Astrocyte (in vitro differentiated cells and primary cell): ENCODE data around the gene OSBPL6. TPM values are rescaled to one million over a fixed set of nuclear protein-coding genes. Genes with fewer than 3 reads are reported as not detected.

Experiments used
- DNase-seq: peaks from one replicate; pipeline ENCODE4 v3.0.0-alpha.2; 2010; ENCODE audit warnings: low read depth
- FAIRE-seq: peaks from 2 replicates; lab custom pipeline; 2011; peaks lifted over from hg19 to GRCh38; lab: Jason Lieb, UNC
- H2AFZ ChIP-seq: 2 replicates; pipeline ENCODE4 v1.6.0; 2012; ENCODE audit warnings: low read depth, low read length, inconsistent platforms
- H3K27ac ChIP-seq: 2 replicates; pipeline ENCODE4 v1.5.1; 2011; ENCODE audit warnings: low read depth, low read length, inconsistent platforms
- H3K27me3 ChIP-seq: 2 replicates; pipeline ENCODE4 v1.6.0; 2011; ENCODE audit warnings: low read length, inconsistent platforms; ENCODE audit not compliant: insufficient read depth
- H3K36me3 ChIP-seq: 2 replicates; pipeline ENCODE4 v1.5.1; 2011; ENCODE audit warnings: low read length, inconsistent platforms; ENCODE audit not compliant: insufficient read depth
- H3K4me1 ChIP-seq: 2 replicates; pipeline ENCODE4 v1.5.1; 2011; ENCODE audit warnings: low read length, inconsistent platforms; ENCODE audit not compliant: insufficient read depth
- H3K4me2 ChIP-seq: 2 replicates; pipeline ENCODE4 v1.6.0; 2012; ENCODE audit warnings: low read length, inconsistent platforms
- H3K4me3 ChIP-seq: 2 replicates; pipeline ENCODE4 v1.5.1; 2011; ENCODE audit warnings: low read depth, mild to moderate bottlenecking, low read length, inconsistent platforms; ENCODE audit not compliant: insufficient read depth
- H3K79me2 ChIP-seq: 2 replicates; pipeline ENCODE4 v1.6.0; 2012; ENCODE audit warnings: mild to moderate bottlenecking, low read length, inconsistent platforms; ENCODE audit not compliant: insufficient read depth
- H3K9ac ChIP-seq: 2 replicates; pipeline ENCODE4 v1.6.0; 2012; ENCODE audit warnings: mild to moderate bottlenecking, low read length, inconsistent platforms
- H3K9me3 ChIP-seq: 2 replicates; pipeline ENCODE4 v1.5.1; 2012; ENCODE audit warnings: low read depth, mild to moderate bottlenecking, low read length, inconsistent platforms; ENCODE audit not compliant: insufficient read depth
- H4K20me1 ChIP-seq: 2 replicates; pipeline ENCODE4 v1.6.0; 2012; ENCODE audit warnings: low read length, inconsistent platforms; ENCODE audit not compliant: insufficient read depth
- H3K27ac Mint-ChIP-seq: one replicate; pipeline ENCODE4 v1.8.0; 2021; ENCODE audit warnings: mild to moderate bottlenecking, mixed read lengths; ENCODE audit not compliant: unreplicated experiment
- H3K27me3 Mint-ChIP-seq: one replicate; pipeline ENCODE4 v1.8.0; 2021; ENCODE audit warnings: low read depth, mixed read lengths; ENCODE audit not compliant: unreplicated experiment
- H3K36me3 Mint-ChIP-seq: one replicate; pipeline ENCODE4 v1.8.0; 2021; ENCODE audit warnings: low read depth, mixed read lengths; ENCODE audit not compliant: unreplicated experiment
- H3K4me1 Mint-ChIP-seq: one replicate; pipeline ENCODE4 v1.8.0; 2021; ENCODE audit warnings: low read depth, mixed read lengths; ENCODE audit not compliant: unreplicated experiment
- H3K4me3 Mint-ChIP-seq: one replicate; pipeline ENCODE4 v1.8.0; 2021; ENCODE audit warnings: mild to moderate bottlenecking, moderate library complexity, mixed read lengths; ENCODE audit not compliant: unreplicated experiment
- H3K9me3 Mint-ChIP-seq: one replicate; pipeline ENCODE4 v1.8.0; 2021; ENCODE audit warnings: mild to moderate bottlenecking, mixed read lengths; ENCODE audit not compliant: unreplicated experiment
- CTCF ChIP-seq: IDR thresholded peaks from 2 replicates; pipeline ENCODE4 v1.5.1; 2011; ENCODE audit warnings: low read depth, mild to moderate bottlenecking, inconsistent platforms, low read length, moderate library complexity; ENCODE audit not compliant: insufficient read depth
- EZH2 ChIP-seq: IDR thresholded peaks from 2 replicates; pipeline ENCODE4 v1.6.1; 2012; ENCODE audit warnings: mild to moderate bottlenecking, low read length, inconsistent platforms; ENCODE audit not compliant: insufficient read depth
- total RNA-seq: library from RNA; stranded (reverse); gene quantifications from 2 replicates; pipeline ENCODE4 v1.2.1, GENCODE V29; 2021

OSBPL6 gene
- total RNA-seq, 1 donor from 2014 or later: 13.4 TPM

GRCh38 chr2:178263159-178263860, 69.0 kb downstream of the OSBPL6 start:
- no peak overlapping the region for H3K4me3 Mint-ChIP-seq
- DNase-seq (no peak), FAIRE-seq (no peak)
- H3K4me3 ChIP-seq: no peak overlapping the region
- no peaks in the 10 kb centered on the region for H3K27me3 Mint-ChIP-seq
- no peak overlapping the region for H3K9ac ChIP-seq
- no peak overlapping the region for H2AFZ ChIP-seq
- no peaks in the 10 kb centered on the region for H3K27me3 ChIP-seq
- H3K4me2 ChIP-seq: no peak overlapping the region
- H3K4me1 ChIP-seq: no peaks in the 10 kb centered on the region
- no peaks in the 10 kb centered on the region for H3K9me3 Mint-ChIP-seq
- no peak overlapping the region for H3K27ac ChIP-seq
- no peaks in the 10 kb centered on the region for H3K36me3 ChIP-seq
- peaks cover 3% of the 10 kb centered on the region for H3K79me2 ChIP-seq
- no peak for TF ChIP-seq CTCF
- no peak for TF ChIP-seq EZH2
- no peaks in the 10 kb centered on the region for H3K36me3 Mint-ChIP-seq
- H3K4me1 Mint-ChIP-seq: peaks cover 8% of the 10 kb centered on the region
- no peak overlapping the region for H3K27ac Mint-ChIP-seq
- H3K9me3 ChIP-seq: no peaks in the 10 kb centered on the region
- H4K20me1 ChIP-seq: no peaks in the 10 kb centered on the region

- H3K79me2 ChIP-seq: peaks cover 3% of the 10 kb centered on the region
- no peak overlapping the region for H3K27ac ChIP-seq
- no peak for DNase-seq
- no peak for FAIRE-seq
- H2AFZ ChIP-seq: no peak overlapping the region
- Mint-ChIP-seq H3K27me3 (no peaks in the 10 kb centered on the region), H3K36me3 (no peaks in the 10 kb centered on the region), H3K4me3 (no peak overlapping the region), H3K4me1 (peaks cover 4% of the 10 kb centered on the region), H3K27ac (no peak overlapping the region), H3K9me3 (no peaks in the 10 kb centered on the region)
- H3K4me3 ChIP-seq: no peak overlapping the region
- no peak overlapping the region for H3K9ac ChIP-seq
- H3K36me3 ChIP-seq: no peaks in the 10 kb centered on the region
- no peaks in the 10 kb centered on the region for H3K4me1 ChIP-seq
- H3K27me3 ChIP-seq: no peaks in the 10 kb centered on the region
- TF ChIP-seq EZH2 (no peak), CTCF (no peak)
- no peak overlapping the region for H3K4me2 ChIP-seq
- no peaks in the 10 kb centered on the region for H3K9me3 ChIP-seq
- no peaks in the 10 kb centered on the region for H4K20me1 ChIP-seq
Measured at GRCh38 chr2:178264211-178264610, 69.9 kb downstream of the OSBPL6 start.

- no peak overlapping the region for H3K4me3 Mint-ChIP-seq
- TF ChIP-seq EZH2 (no peak), CTCF (no peak)
- H3K27ac Mint-ChIP-seq: no peak overlapping the region
Measured at GRCh38 chr2:178265851-178266250, 71.5 kb downstream of the OSBPL6 start.

More at GRCh38 chr2:178265851-178266250, 71.5 kb downstream of the OSBPL6 start:
- Histone ChIP-seq H3K4me1 (no peaks in the 10 kb centered on the region), H3K79me2 (no peaks in the 10 kb centered on the region), H3K4me3 (no peak overlapping the region), H4K20me1 (no peaks in the 10 kb centered on the region), H3K27ac (no peak overlapping the region), H2AFZ (no peak overlapping the region), H3K36me3 (no peaks in the 10 kb centered on the region), H3K27me3 (no peaks in the 10 kb centered on the region), H3K4me2 (no peak overlapping the region), H3K9me3 (no peaks in the 10 kb centered on the region), H3K9ac (no peak overlapping the region)
- no peaks in the 10 kb centered on the region for H3K9me3 Mint-ChIP-seq
- FAIRE-seq: no peak
- no peaks in the 10 kb centered on the region for H3K27me3 Mint-ChIP-seq
- peaks cover 4% of the 10 kb centered on the region for H3K4me1 Mint-ChIP-seq
- DNase-seq: no peak
- H3K36me3 Mint-ChIP-seq: no peaks in the 10 kb centered on the region
